GM18858 (cell line): ENCODE measurements around the gene PCMT1.
"Not testable (repeated sequence)": the region's sequence is repeated elsewhere in the genome, so short reads cannot be mapped to it uniquely, and the experiment has no call there.

Experiments used
- ATAC-seq: cut with Tn5 transposase; IDR thresholded peaks from one replicate; pipeline ENCODE4 v1.9.1; 2021; ENCODE audit not compliant: unreplicated experiment

Gene PCMT1

DNA sequence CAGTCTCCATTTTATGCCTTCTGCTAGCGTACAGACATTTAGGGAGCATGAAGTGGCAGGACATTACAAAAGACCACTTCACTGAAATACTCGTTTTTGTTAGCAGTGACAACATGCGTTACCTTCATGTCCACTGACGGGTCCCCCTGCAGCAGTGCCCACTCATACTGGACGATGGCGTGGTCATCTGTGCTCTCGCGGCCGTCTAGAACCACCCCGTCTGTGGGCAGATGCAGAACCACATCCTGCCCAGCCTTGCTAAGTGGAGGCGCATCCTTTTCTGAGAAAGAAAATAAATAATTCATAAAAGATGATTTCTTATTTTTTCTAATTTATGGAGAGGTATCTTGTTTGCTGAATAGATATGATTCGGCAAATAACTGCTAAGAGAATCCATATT, 103.3 kb downstream of the PCMT1 start:
- ATAC-seq = no peak

DNA sequence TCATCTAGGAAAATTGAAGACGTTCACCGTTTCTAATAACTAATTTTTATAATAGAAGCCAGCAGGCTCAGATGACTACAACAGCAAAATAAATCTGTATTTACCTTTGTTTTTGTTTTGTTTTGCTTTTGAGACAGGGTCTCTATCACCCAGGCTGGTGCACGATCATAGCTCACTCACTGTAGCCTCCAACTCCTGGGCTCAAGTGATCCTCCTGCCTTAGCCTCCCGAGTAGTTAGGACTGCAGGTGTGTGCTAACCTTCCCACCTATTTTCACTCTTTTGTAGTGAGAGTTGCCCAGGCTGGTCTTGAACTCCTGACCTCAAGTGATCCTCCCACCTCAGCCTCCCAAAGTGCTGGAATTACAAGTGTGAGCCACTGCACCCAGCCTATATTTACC, 104.5 kb downstream of the PCMT1 start:
- ATAC-seq = not testable (repeated sequence)

DNA sequence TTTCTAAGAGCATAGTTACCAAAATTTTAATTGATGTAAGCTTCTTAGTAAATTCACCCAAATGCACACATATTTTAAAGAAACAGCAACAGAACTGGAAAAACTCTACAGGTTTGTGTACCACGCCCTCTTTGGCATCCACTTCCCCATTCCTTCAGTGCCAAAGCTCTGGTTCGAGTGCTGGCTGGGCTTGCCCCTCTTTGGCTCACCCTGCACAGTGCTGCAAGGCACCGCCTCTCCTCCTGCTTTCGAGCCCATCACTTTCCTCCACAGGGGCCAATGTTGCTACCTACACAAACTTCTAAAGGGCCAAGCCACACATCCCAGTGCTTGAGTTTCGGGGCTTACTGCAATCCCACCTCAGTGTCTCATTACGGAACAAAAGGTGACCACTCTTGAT, 105.0 kb downstream of the PCMT1 start:
- ATAC-seq = no peak

DNA sequence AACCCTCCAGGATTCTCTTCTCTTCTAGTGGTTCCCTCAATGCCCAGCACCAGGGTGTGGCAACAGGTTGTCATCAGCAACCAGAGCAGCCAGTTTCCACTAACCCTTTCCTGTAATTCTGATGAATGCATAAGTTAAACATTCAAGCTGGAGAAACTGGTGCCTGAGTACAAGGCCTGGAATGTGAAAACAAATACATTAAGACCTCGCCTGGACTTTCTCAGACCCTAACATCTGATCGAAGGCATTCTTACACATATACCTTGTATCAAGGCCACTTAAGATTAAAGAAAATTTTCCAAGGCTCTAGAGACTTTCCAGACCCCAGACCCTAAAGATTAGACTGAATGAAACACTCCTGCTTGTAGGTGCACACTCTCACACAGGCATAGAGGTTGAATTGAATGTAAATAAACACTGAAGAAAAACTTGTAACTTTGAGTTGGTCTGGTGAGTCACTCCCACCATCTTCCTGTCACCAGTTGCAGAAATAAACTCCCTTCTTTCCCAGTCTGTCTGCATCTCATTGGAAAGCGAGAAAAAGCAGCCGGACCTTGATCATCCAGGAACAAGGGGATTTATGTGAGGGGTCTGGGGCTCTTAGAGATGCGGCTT, 105.6 kb downstream of the PCMT1 start:
- no peak for ATAC-seq

DNA sequence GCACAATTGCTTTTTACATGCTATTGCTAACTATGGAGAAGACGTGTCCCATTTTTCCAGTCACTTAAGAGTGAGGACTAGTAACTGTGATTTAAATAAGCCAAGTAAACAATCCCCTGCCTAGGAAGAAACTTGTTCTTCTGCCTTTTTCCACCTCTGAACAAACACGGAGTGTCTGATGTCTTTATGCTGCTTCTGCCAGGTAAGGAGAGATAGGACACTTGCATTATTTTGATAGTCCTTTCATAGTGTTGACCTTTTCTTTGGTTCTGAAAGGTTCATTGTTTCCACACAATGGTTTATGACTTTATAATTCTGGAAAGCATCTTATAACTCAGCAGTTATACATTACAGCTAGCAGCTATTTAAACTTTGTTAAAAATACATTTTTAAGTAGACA, 106.2 kb downstream of the PCMT1 start:
- no peak for ATAC-seq

DNA sequence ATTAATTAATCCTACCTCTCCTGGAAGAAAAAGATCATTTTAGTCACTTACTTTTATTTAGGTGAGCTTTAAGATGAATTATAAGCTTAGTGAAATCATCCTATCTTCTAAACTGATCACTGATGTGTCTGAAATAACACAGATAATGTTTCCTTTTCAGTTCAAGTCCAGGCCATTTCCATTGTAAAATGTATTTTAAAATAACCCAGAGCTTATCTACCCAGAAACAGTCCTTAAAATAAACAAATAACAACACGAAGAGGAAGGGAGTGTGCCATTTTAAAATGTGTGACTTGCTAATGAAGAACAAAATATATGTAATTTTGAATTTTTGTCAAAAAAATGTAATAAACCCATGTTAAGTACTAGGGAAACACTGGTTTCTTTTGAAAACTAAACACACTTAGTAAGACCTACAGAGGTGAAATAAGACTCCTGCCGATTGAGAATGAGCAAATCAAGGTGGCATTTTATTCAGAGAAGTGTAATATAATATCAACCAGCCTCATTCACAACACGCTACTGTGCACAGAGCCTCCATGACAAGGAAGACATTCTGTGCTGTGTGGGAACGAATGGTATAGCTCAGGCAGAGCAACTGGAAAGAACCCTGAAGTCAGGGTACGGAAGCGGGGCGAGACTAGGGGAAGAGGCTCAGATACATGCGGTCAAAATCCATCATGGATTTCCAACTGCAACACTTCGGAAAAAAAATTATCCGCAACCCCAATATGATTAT, 106.9 kb downstream of the PCMT1 start:
- no peak for ATAC-seq

DNA sequence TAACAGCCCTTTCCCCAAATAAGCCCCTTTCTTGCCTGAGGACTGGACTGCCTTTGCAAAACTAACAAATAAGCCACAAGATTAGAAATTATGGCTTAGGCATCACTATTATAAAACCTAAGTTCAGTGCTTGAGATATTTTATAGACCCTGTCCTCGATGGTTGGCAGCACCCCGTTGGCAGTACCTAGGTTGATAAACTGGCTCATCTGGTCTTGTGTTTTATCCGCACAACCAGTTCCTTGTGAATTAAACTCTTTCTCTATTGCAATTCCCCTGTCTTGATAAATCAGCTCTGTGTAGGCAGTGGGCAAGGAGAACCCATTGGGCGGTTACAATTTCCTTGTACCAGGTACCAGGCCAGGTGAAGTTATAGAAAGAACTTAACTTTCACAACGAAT, 108.0 kb downstream of the PCMT1 start:
- no peak for ATAC-seq

DNA sequence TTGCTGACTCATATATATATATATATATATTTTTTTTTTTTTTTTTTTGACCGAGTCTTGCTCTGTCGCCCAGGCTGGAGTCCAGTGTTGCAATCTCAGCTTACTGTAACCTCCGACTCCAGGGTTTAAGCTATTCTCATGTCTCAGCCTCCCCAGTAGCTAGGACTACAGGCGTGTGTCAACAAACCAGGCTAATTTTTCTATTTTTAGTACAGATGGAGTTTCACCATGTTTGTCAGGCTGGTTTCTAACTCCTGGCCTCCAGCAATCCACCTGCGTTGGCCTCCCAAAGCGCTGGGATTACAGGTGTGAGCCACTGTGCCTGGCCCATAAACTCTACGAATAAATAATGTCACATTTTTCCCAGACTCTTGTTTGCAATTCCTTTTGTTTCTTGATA, 109.8 kb downstream of the PCMT1 start:
- no peak for ATAC-seq

DNA sequence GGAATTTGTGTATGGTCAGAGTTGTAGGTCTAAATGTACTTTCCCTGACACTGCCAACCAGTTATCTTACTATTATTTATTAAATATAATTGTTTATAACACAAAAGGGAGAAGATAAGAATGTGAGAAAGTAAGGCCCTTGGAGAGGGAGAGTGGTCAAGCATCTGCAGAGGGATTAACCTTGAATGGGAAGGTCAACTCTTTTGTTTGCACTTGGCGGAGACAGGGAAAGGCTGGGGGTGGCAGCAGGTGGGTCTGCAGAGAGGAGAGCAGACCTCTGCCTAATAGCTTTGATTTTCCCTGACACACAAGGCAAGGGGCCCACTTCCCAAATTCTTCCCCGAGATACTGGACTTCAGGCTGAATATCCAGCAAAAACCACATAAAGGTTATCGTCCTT, 110.4 kb downstream of the PCMT1 start:
- no peak for ATAC-seq

DNA sequence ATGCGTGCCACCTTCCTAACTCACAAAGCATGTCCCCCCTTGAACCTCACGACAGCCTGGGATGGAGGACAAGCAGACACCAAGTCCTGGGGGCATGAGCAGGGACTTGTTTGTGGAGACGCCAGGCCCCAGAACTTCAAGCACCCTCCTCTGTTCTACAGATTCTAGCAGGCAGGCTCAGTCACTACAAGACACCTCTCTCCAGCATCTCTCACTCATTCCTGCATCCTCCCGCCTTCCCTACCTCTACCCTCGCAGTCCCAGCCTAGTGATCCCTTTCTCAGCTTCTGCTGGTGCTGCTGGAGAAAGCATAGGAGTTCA, 110.9 kb downstream of the PCMT1 start:
- ATAC-seq = no peak
